ENCODE results near the gene EXOSC3.
"Not testable (repeated sequence)": the region's sequence is repeated elsewhere in the genome, so short reads cannot be mapped to it uniquely, and the experiment has no call there.

The EXOSC3 gene

DNA sequence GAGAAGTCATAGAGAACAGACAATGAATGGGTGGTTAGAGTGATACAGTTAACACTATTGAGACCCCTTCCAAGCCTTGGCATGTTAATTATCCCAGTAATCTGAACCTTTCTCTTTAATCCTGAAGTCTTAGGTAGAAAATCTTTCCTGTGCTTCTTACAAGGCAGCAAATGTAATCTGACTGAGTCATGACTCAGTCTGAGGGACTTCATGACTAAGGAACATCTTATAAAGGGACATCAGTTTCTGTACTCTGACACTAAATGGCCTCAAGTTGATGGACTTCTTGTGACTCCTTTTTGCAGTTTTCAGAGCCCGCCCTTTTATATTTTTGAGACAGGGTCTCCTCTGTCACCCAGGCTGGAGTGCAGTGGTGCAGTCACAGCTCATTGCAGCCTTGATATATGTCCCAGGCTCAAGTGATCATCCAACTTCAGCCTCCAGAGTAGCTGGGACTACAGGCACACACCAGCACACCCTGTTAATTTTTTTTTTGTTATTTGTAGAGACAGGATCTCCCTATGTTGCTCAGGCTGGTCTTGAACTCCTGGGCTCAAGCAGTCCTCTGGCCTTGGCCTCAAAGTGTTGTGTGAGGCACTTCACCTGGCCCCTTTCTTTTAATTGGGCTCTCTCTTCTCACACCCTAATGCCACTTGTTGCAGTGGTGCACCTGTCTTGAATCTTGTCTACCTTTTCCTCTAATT, 9.5 kb downstream of the EXOSC3 start:
- no peak for DNase-seq

DNA sequence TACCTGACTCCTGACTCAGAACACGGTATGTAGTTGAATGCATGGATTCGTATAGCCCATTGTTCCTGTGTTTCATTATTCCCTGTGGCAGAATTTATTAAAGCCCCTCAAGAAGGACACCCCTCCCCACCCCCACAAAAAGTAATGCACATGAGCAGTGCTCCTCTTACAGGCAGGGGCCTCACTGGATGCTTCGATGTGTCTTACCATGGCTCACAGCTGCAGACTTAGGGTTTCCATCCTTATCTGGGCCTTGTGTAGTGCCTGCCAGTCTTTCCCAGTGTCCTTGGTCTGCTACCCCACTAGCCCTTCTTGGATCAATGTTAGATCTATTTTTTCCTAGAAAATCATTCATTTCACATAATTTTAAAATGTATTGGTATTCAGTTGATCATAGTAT, 14.9 kb downstream of the EXOSC3 start:
- DNase-seq: no peak

- no peak for DNase-seq
These were observed 15.6 kb downstream of the EXOSC3 start for GRCh38 chr9:37769306-37769705.

DNA sequence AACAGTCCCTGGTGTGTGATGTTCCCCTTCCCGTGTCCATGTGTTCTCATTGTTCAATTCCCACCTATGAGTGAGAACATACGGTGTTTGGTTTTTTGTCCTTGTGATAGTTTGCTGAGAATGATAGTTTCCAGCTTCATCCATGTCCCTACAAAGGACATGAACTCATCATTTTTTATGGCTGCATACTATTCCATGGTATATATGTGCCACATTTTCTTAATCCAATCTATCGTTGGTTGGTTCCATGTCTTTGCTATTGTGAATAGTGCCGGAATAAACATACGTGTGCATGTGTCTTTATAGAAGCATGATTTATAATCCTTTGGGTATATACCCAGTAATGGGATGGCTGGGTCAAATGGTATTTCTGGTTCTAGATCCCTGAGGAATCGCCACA, 19.6 kb downstream of the EXOSC3 start:
- DNase-seq: not testable (repeated sequence)

DNA sequence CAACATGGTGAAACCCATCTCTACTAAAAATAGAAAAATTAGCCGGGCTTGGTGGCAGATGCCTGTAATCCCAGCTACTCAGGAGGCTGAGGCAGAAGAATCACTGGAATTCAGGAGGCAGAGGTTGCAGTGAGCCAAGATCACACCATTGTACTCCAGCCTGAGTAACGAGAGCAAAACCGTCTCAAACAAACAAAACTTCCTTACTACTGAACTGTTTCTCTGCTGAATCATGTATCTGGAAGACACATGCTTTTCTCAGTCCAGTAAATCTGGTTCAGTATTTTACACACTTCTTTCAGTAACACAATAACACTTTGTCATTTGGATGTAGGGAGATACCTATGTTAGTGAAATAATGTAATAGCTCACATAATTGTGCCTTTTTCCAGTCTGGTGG, 23.4 kb downstream of the EXOSC3 start:
- no peak for DNase-seq

DNA sequence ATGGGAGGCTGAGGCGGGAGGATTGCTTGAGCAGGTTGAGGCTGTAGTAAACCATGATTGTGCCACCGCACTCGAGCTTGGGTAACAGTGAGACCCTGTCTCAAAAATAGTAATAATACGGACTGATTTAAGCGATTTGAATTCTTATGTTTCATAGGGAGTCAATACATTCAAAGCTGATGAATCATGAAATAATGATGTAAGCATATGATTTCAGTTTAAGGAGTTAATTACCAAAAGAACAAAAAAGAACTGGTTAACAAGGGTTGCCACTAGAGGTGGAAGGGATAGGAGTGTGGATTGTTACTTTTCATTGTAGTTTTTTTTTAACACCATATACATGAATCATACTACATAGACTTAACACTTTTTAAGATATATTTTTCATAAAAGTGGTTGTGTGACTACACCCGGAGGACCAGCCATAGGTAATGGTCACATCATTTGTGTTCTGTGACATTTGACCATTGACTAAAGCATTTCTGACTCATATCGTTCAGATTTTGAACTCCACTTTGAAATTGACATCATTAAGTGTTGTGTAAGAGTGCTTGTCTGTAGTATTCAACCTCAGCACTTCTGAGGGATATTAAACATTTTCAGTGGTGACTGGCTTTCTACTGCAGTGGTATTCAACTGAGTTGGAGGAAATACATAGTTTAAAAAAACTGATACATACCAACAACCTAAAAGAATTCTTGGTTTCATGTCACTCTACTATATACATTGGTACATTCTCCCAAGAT, 24.3 kb downstream of the EXOSC3 start:
- DNase-seq: no peak

DNA sequence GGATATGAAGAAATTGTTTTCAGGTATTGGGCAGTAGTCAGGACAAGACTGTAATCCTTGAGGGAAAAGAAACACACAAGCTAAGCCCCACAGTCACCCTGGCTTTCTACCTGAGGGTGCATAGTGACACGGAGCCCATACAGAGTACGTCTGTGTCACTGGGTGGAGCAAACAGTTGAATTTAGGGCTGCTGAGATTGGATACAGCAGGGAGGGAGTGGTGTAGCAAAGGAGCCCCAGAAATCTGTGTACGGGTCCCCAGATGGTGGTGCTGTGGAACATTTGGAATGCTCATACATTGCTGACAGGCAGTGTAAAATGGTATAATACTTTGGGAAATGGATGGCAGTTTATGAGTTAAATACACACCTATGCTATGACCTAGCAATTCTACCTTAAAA, 26.1 kb downstream of the EXOSC3 start:
- DNase-seq: no peak

- peak; percentile 78 for DNase-seq
These were observed 31.2 kb downstream of the EXOSC3 start, which contains the start of gene TRMT10B for GRCh38 chr9:37753489-37754190. TRMT10B (plus strand) TSS chr9:37753805; CDS start chr9:37761932, 8,127 bp downstream.

- DNase-seq: no peak
These were observed 32.0 kb downstream of the EXOSC3 start for GRCh38 chr9:37752642-37753488.

- not testable (repeated sequence) for DNase-seq
These were observed 32.8 kb downstream of the EXOSC3 start for GRCh38 chr9:37752112-37752511.

- not testable (repeated sequence) for DNase-seq
These were observed 33.2 kb downstream of the EXOSC3 start for GRCh38 chr9:37751704-37752103.

DNA sequence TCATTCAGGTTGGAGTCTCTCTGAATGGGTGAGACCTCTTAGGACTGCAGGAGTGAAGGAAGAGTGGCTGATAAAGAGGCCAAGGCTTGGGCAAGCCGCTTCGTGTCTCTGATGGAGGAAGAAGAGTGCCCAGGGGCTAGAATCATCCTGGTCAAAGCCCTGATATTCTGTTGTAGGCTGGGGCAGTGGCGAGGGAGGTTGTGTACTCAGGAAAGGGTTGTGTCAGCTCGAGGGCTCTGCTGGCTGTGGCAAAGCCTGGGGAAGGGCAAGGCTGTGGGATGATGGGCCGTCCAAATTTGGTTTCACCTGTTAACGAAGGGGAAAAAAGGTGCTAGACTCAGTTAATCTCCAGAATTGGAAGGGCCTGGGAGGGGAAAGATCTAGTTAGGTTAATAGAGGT, 33.7 kb downstream of the EXOSC3 start:
- DNase-seq: no peak

GRCh38 chr9:37749129-37749528, 35.7 kb downstream of the EXOSC3 start:
- peak; percentile 26 for DNase-seq

DNA sequence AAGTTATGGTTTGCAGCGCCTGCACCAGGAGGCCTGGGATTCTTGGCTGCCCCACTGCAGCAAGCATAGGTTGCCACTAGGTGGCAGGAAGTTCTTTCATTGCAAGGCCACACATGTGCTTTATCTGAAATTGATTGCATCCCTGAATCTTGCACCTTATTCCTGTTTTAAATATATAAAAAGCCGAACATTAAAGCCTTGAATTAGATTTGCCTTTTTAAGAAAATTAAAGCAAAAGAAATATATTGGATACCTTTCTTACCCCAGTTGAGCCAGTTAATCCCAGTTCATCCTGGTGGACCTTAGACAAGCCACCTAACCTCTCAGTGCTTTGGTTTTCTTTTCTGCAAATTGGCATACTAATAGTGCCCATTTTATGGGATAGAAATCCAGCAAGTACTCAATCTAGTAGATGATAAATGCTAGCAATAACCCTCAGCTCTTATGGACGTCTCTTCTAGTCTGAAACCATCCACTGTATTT, 37.6 kb downstream of the EXOSC3 start:
- peak; percentile 76 for DNase-seq

DNA sequence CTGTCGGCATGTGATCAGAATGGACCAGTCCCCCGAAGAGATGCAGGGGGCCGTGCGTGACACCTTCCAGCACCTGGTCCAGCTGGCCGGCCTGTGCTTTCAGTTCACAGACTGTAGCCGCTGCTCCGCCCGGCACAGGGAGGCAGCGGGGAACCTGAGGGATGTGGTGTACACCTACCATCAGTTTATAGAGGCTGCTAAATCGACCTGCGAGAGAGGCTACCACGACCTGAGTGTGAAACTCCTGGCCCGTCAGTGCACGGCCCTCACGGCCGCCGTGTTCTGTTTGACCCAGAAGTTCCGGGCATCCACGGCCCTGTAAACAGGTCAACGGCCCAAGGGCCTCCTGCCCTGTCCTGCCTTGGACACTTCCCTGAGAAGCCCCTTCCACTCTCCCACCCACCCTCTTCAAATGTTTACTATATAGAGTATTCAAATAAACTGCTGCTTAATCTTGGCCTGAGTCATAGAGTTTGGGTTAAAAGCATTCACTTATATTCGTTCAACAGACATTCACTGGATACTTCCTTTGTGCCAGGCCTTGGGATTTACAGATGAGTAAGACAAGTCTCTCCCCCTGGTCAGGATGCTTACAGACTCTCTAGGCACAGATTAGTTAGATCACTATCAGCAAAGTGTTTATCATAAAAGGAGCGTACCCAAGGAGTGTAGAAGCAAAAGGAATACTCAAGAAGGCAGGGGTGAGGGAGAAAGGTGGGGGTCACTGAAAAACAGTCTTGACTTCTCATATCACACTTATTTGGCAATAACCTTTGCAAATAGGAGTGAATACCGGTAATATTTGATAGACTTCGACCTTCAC, 38.2 kb downstream of the EXOSC3 start:
- peak; percentile 58 for DNase-seq

DNA sequence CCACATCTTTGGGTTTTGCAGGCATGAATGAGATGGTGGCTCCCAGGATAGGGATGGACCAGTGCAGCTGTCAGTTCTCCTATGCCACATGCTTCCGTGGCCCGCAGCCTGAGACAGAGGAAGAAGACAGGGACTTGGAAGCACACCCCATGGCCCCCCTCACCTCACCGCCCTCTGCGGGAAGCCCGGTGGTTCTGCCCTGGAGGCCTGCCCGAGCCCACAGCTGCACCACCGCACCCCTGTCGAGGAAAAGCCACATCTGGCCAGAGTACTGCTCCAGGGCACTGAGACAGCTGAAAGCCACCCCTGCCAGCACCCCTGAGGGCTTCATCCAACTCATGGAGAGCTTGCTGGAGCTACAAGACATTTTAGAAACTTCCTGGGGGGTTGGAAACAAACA, 38.9 kb downstream of the EXOSC3 start:
- no peak for DNase-seq

DNA sequence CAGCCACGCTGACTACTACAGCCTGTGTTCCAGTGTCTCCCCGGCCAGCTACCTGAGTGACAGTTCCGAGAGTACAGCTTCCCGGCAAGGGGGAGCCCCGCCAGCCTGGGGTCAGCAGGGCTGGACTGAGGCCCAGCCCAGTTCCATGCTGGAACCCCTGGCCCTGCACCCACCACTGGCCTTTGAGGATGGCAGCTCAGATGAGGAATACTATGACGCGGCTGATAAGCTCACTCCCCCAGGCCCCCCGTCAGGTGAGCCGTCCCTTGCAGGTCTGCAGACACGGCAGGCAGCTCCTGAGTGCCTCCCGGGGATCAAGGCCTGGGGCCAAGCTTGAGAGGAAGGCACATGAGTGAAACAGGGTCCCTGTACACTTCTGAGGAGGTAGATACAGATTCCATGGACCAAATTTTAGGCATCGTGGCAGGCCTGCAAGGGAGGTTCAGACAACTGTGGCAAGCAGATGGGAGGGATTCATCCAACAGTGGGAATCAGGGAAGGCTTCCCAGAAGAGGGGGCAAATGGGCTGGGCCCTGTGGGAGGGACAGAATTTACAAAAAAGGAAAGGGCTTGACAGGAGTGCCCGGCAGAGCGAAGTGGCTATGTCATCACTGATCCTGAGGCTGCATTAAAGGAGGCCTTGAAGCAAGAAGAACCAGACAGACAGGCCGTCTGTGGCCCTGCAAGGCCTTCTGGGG, 44.1 kb downstream of the EXOSC3 start:
- DNase-seq: no peak

DNA sequence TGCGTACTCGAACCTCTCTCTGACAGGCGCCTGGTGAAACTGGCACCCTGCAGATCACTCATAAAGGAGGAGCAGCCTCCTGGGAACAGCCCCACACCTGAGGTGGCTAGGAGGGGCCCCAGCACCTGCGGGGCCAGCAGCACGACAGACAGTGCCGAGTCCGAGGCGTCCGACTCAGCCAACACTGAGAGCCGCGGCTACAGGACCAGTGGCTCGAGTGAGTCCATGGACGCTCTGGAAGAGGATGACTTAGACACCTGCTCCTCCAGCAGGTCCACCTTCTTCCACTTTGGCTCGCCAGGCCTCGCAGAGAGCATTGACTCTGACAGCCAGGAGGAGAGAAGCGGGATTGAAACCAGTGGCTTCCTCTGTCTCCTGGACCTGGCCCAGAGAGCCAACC, 44.7 kb downstream of the EXOSC3 start:
- DNase-seq: no peak

GRCh38 chr9:37739222-37739621, 45.6 kb downstream of the EXOSC3 start:
- peak; percentile 85 for DNase-seq

DNA sequence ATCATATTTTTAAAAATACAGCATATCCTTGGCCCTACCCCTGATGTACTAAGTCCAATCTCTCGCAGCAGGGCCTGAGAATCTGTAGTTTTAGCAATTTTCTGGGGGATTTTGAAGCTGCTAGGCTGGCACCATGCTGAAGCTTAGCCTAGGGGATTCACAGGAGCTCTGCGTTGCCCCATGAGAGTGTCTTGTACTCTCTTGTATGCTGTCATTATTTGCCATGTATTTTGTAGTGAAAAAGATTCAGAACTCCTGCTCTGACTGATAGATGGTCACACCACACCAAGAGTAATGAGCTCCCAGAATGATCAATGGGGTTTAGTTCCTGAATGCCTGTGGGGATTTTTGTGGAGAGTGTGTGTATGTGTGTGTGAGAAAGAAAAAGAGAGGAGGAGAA, 51.9 kb downstream of the EXOSC3 start:
- DNase-seq: no peak

- peak; percentile 98 for DNase-seq
These were observed 52.6 kb downstream of the EXOSC3 start for GRCh38 chr9:37732086-37732741.

Data from NCI-H82 (cell line).